Muscle layer of colon (tissue), 2 donors: ENCODE measurements around the gene HMX1.

Experiments
- H3K27ac ChIP-seq: one replicate; pipeline ENCODE4 v1.7.0; 2013; ENCODE audit warnings: low read depth, mild to moderate bottlenecking, low read length, moderate library complexity
- H3K27me3 ChIP-seq, 2 donors: one replicate each; pipeline ENCODE4 v1.7.0; 2013; ENCODE audit warnings: low read length in 2 of 2, mild to moderate bottlenecking in 2 of 2; ENCODE audit not compliant: insufficient read depth in 2 of 2, control insufficient read depth in 1 of 2
- H3K36me3 ChIP-seq: one replicate; pipeline ENCODE4 v1.7.0; 2013; ENCODE audit warnings: mild to moderate bottlenecking, low read length; ENCODE audit not compliant: insufficient read depth
- H3K4me1 ChIP-seq: one replicate; pipeline ENCODE4 v1.7.0; 2013; ENCODE audit warnings: mild to moderate bottlenecking, low read length; ENCODE audit not compliant: insufficient read depth
- H3K4me3 ChIP-seq, 2 donors: one replicate each; pipeline ENCODE4 v1.7.0; 2013; ENCODE audit warnings: low read length in 2 of 2, low read depth in 1 of 2, mild to moderate bottlenecking in 1 of 2, moderate library complexity in 1 of 2
- H3K9ac ChIP-seq: one replicate; pipeline ENCODE4 v1.7.0; 2013; ENCODE audit warnings: low read length
- H3K9me3 ChIP-seq: one replicate; pipeline ENCODE4 v1.7.0; 2013; ENCODE audit warnings: mild to moderate bottlenecking, low read length
- donor health status: abdominal sarcoma.
- donor health status: Adenocarcinoma of cecum.

HMX1 gene

DNA sequence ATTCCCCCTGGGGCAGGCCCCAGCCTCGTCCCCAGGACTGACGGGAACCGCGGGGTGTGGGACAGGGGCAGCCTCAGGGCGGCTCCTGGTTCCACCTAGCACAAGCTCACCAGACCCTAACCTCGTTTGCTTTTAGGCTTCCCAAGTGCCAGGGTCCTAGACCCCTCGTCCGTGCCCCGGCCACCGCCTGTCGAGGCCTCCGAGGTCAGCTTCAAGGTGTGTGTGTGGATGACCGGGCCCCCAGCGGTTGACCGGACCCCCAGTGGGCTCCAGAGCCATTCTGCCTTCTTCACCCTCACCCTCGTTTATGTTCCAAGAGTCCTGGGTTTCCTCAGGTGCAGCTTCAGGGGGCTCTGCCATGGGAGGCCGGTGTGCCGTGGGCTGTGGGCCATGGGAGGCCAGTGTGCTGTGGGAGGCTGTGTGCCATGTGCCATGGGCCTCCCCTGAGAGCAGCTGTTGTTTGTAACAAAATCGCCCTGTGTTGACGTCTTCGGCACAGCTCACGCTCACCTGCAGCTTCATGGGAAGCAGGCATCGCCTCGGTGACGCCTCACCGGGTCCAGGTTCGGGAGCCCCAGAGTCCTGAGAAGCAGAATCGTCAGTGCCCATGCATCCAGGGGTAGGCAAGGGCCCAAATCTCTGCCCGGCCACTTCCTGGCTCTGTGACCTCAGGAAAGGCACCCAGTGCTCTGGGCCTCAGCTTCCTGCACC lies 43.0 kb upstream of the HMX1 start:
- Histone ChIP-seq H3K4me3 (no peak overlapping the region), H3K4me1 (no peaks in the 10 kb centered on the region), H3K9ac (no peak overlapping the region), H3K9me3 (no peaks in the 10 kb centered on the region), H3K27me3 (peaks cover 0 to 15% of the 10 kb centered on the region in 2 donors), H3K27ac (no peak overlapping the region), H3K36me3 (no peaks in the 10 kb centered on the region)

DNA sequence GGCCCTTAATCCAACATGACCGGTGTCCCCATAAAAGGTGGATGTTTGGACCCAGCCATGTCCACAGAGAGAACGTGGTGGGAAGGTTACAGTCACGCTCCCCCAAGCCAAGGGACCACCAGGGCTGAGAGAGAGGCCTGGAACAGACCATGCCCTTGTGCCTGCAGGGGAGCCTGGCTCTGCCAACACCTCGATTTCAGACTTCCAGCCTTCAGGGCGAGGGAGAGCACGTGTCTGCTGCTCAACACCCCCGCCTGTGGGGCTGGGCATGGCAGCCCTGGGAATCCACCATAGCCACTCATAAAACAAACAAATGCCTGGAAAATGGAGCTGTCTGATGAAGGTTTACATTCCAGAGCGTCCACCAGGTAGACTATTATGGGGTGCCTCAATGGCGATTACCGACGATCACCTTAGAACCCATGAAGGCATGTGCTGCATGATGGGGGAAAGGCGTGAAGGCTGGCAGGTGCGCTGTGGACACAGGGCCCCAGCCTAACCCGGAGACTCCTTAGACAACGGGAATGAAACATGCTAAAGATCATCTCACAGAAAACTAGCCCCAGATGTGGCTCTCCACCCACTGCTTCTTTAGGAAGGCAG lies 42.3 kb upstream of the HMX1 start:
- H3K9ac ChIP-seq, result no peak overlapping the region
- H3K9me3 ChIP-seq, result no peaks in the 10 kb centered on the region
- no peak overlapping the region for H3K4me3 ChIP-seq
- peaks cover 0 to 15% of the 10 kb centered on the region in 2 donors for H3K27me3 ChIP-seq
- H3K4me1 ChIP-seq, result no peaks in the 10 kb centered on the region
- no peak overlapping the region for H3K27ac ChIP-seq
- H3K36me3 ChIP-seq, result no peaks in the 10 kb centered on the region

GRCh38 chr4:8913121-8913857 lies 41.6 kb upstream of the HMX1 start:
- Histone ChIP-seq H3K36me3 (no peaks in the 10 kb centered on the region), H3K9ac (no peak overlapping the region), H3K27me3 (peaks cover 0 to 15% of the 10 kb centered on the region in 2 donors), H3K9me3 (no peaks in the 10 kb centered on the region), H3K4me1 (no peaks in the 10 kb centered on the region), H3K4me3 (no peak overlapping the region), H3K27ac (no peak overlapping the region)

GRCh38 chr4:8912506-8912905 lies 40.9 kb upstream of the HMX1 start:
- no peaks in the 10 kb centered on the region for H3K9me3 ChIP-seq
- H3K27me3 ChIP-seq, result peaks cover 0 to 23% of the 10 kb centered on the region in 2 donors

GRCh38 chr4:8912089-8912455 lies 40.4 kb upstream of the HMX1 start:
- H3K36me3 ChIP-seq, result no peaks in the 10 kb centered on the region
- H3K27ac ChIP-seq, result no peak overlapping the region
- no peaks in the 10 kb centered on the region for H3K4me1 ChIP-seq
- no peaks in the 10 kb centered on the region for H3K9me3 ChIP-seq
- peaks cover 0 to 28% of the 10 kb centered on the region in 2 donors for H3K27me3 ChIP-seq
- no peak overlapping the region for H3K4me3 ChIP-seq
- H3K9ac ChIP-seq, result no peak overlapping the region

More at GRCh38 chr4:8912506-8912905, 40.9 kb upstream of the HMX1 start:
- Histone ChIP-seq H3K36me3 (no peaks in the 10 kb centered on the region), H3K9ac (no peak overlapping the region), H3K27ac (no peak overlapping the region), H3K4me3 (no peak overlapping the region), H3K4me1 (no peaks in the 10 kb centered on the region)

GRCh38 chr4:8911316-8912088 lies 39.9 kb upstream of the HMX1 start:
- no peak overlapping the region for H3K27ac ChIP-seq
- no peak overlapping the region for H3K9ac ChIP-seq
- H3K36me3 ChIP-seq, result no peaks in the 10 kb centered on the region
- no peaks in the 10 kb centered on the region for H3K4me1 ChIP-seq
- H3K4me3 ChIP-seq, result no peak overlapping the region
- H3K27me3 ChIP-seq, result peaks cover 0 to 32% of the 10 kb centered on the region in 2 donors
- no peaks in the 10 kb centered on the region for H3K9me3 ChIP-seq

GRCh38 chr4:8910822-8911315 lies 39.2 kb upstream of the HMX1 start:
- Histone ChIP-seq H3K9me3 (no peaks in the 10 kb centered on the region), H3K36me3 (no peaks in the 10 kb centered on the region), H3K27me3 (peaks cover 0 to 39% of the 10 kb centered on the region in 2 donors), H3K4me1 (no peaks in the 10 kb centered on the region), H3K9ac (no peak overlapping the region), H3K4me3 (no peak overlapping the region), H3K27ac (no peak overlapping the region)

- H3K27ac ChIP-seq, result no peak overlapping the region
- H3K4me1 ChIP-seq, result no peaks in the 10 kb centered on the region
- H3K36me3 ChIP-seq, result no peaks in the 10 kb centered on the region
- no peak overlapping the region for H3K9ac ChIP-seq
- no peaks in the 10 kb centered on the region for H3K9me3 ChIP-seq
- H3K27me3 ChIP-seq, result peaks cover 0 to 43% of the 10 kb centered on the region in 2 donors
- H3K4me3 ChIP-seq, result no peak overlapping the region
These were observed 38.6 kb upstream of the HMX1 start for GRCh38 chr4:8910100-8910821.

DNA sequence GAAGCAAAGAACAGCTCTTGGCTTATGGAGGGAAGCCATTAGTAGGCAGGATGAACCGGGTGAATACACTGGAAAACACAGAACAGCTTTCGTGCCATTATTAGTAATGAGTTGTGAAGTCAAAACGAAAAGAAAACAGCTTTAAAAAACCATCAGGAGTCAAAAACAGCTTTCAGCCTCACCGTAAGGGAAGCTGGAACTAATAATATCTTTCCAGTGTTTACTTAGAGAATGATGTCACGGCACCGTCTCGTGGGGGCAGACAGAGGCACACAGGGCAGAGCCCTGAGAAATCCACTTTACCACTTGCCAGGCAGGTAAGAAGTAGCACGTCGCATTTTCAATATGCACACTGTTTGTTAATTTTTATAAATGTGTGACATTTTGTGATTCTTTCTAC lies 37.9 kb upstream of the HMX1 start:
- H3K27ac ChIP-seq, result no peak overlapping the region

DNA sequence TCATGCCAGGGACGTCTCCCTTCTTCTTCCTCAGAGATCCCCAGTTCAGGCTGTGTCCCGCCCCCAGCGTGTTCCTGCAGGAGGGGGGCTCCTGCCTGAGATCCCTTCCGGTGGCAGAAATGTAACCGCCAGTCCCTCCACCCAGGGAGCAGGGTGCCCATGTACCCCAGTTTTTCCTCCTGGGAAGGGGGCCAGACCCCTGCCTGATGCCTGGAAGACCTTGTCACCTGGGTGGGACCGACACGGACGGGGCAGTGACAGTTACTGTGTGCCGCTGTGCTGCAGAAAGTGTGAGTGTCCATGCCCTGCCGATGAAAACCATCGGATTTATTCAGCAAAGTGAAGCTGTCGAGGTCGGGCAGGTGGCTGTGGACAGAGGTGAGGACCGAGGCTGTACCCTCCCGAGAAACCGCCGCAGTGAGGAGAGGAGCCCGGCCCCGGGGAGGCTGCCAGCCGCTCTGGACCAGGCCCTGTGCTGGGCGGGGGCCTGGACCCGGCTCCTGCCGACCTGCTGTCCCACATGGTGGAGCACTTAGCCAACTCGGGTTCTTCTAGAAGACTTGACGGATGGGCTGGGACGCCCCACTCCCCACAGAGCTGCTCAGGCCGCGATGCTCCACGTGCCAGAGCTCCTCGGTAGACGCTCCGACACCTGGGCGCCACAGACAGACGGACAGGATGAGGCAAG lies 36.7 kb upstream of the HMX1 start:
- no peaks in the 10 kb centered on the region for H3K9me3 ChIP-seq
- H3K9ac ChIP-seq, result no peak overlapping the region
- H3K36me3 ChIP-seq, result no peaks in the 10 kb centered on the region
- H3K4me3 ChIP-seq, result no peak overlapping the region
- no peaks in the 10 kb centered on the region for H3K4me1 ChIP-seq
- peaks cover 0 to 36% of the 10 kb centered on the region in 2 donors for H3K27me3 ChIP-seq
- no peak overlapping the region for H3K27ac ChIP-seq

More for the DNA sequence above, 37.9 kb upstream of the HMX1 start:
- H3K36me3 ChIP-seq, result no peaks in the 10 kb centered on the region
- no peak overlapping the region for H3K9ac ChIP-seq
- no peaks in the 10 kb centered on the region for H3K9me3 ChIP-seq
- H3K4me3 ChIP-seq, result no peak overlapping the region
- H3K4me1 ChIP-seq, result no peaks in the 10 kb centered on the region
- H3K27me3 ChIP-seq, result peaks cover 0 to 41% of the 10 kb centered on the region in 2 donors
